GM12878 (cell line): ENCODE measurements around the gene GPR146. TPM values are rescaled to one million over a fixed set of nuclear protein-coding genes. Genes with fewer than 3 reads are reported as not detected.

Experiments
- ATAC-seq: fragments of 200-7000 bp; cut with Tn5 transposase; 3 replicates; pipeline ENCODE4 v1.9.1; 2020; ENCODE audit warnings: mild to moderate bottlenecking, moderate library complexity
- BruUV-seq: library from RNA; stranded (reverse); fragments of 400-500 nt; replicated peaks from 2 replicates; lab custom pipeline; 2021; lab: Mats Ljungman, UMichigan
- CTCF ChIA-PET: fragments of 300-600 bp; sonication (Branson Sonifier 250); formaldehyde crosslinking; extraction: SDS; loops from one replicate; lab custom pipeline; 2021; ENCODE audit warnings: inconsistent platforms; lab: Yijun Ruan, JAX
- POLR2A ChIA-PET: fragments of 350-600 bp; formaldehyde crosslinking; extraction: SDS; loops from one replicate; lab custom pipeline; 2021; ENCODE audit warnings: inconsistent platforms; lab: Charles Lee
- RAD21 ChIA-PET: fragments of 300-600 bp; sonication (Branson Sonifier 250); formaldehyde crosslinking; loops from one replicate; lab custom pipeline; 2023; ENCODE audit warnings: antibody characterized with exemption; ENCODE audit not compliant: unreplicated experiment; lab: Charles Lee
- SMC1A ChIA-PET: fragments of 300-600 bp; sonication (Branson Sonifier 250); formaldehyde crosslinking; loops from one replicate; lab custom pipeline; 2023; ENCODE audit not compliant: unreplicated experiment, uncharacterized antibody; lab: Charles Lee
- DNase-seq: peaks from one replicate; pipeline ENCODE4 v3.0.0-alpha.2; 2011; ENCODE audit warnings: low read depth, low spot score
- FAIRE-seq: peaks from 3 replicates; lab custom pipeline; 2011; peaks lifted over from hg19 to GRCh38; lab: Jason Lieb, UNC
- H2AFZ ChIP-seq: 2 replicates; pipeline ENCODE4 v1.6.0; 2011; ENCODE audit warnings: low read depth, low read length, control low read depth; ENCODE audit not compliant: control insufficient read depth
- H3K27ac ChIP-seq: 2 replicates; pipeline ENCODE4 v1.5.1; 2011; ENCODE audit warnings: control low read depth; ENCODE audit not compliant: control insufficient read depth, insufficient read depth
- H3K27me3 ChIP-seq, 2 experiments: replicated peaks in 1 of 2; 2 replicates each; pipeline versions ENCODE4 v1.6.0 to v1.6.1; 2011; ENCODE audit warnings: low read length in 1 of 2; ENCODE audit not compliant: control insufficient read depth in 2 of 2, insufficient read depth in 2 of 2
- H3K36me3 ChIP-seq, 2 experiments: 2 replicates each; pipeline ENCODE4 v1.5.1; 2011; ENCODE audit warnings: low read length in 1 of 2; ENCODE audit not compliant: control insufficient read depth in 2 of 2, insufficient read depth in 2 of 2
- H3K4me1 ChIP-seq: 2 replicates; pipeline ENCODE4 v1.6.1; 2011; ENCODE audit warnings: mild to moderate bottlenecking, low read length, moderate library complexity, mixed read lengths; ENCODE audit not compliant: control insufficient read depth, insufficient read depth
- H3K4me2 ChIP-seq: 2 replicates; pipeline ENCODE4 v1.6.0; 2011; ENCODE audit warnings: control low read depth; ENCODE audit not compliant: control insufficient read depth, insufficient read depth
- H3K4me3 ChIP-seq: fragments of 200-600 bp; sonication (generic); 2 replicates; pipeline ENCODE4 v1.5.1; 2016
- H3K79me2 ChIP-seq: 2 replicates; pipeline ENCODE4 v1.6.0; 2011; ENCODE audit warnings: low read length; ENCODE audit not compliant: control insufficient read depth, insufficient read depth
- H3K9ac ChIP-seq: 2 replicates; pipeline ENCODE4 v1.8.0; 2011; ENCODE audit warnings: low read length, control low read depth, mixed read lengths; ENCODE audit not compliant: control insufficient read depth, insufficient read depth
- H3K9me3 ChIP-seq: replicated peaks from 3 replicates; pipeline ENCODE4 v1.5.1; 2011; ENCODE audit warnings: mild to moderate bottlenecking, low read length; ENCODE audit not compliant: control insufficient read depth, insufficient read depth
- H4K20me1 ChIP-seq: 2 replicates; pipeline ENCODE4 v1.6.0; 2011; ENCODE audit not compliant: control insufficient read depth, insufficient read depth
- BHLHE40 ChIP-seq, 2 experiments: fragments of 450-650 bp in 1 of 2; IDR thresholded peaks; 2 replicates each; pipeline ENCODE4 v1.6.1; 2011 to 2017; ENCODE audit warnings: low read depth in 2 of 2, borderline replicate concordance in 1 of 2, improper control_type of control experiment in 1 of 2, low read length in 1 of 2, mild to moderate bottlenecking in 1 of 2
- MLLT1 ChIP-seq: fragments of 450-650 bp; IDR thresholded peaks from 2 replicates; pipeline ENCODE4 v1.6.1; 2016; ENCODE audit warnings: mild to moderate bottlenecking
- PAX5 ChIP-seq: IDR thresholded peaks from 2 replicates; pipeline ENCODE4 v1.6.1; 2011; ENCODE audit warnings: low read depth, low read length, borderline replicate concordance
- ZBED1 ChIP-seq: IDR thresholded peaks from 2 replicates; pipeline ENCODE4 v1.6.1; 2016; ENCODE audit warnings: borderline replicate concordance
- ZNF274 ChIP-seq: IDR thresholded peaks from one replicate; pipeline ENCODE4 v1.8.0; 2011; ENCODE audit not compliant: insufficient read length, insufficient read depth
- ZZZ3 ChIP-seq: IDR thresholded peaks from 2 replicates; pipeline ENCODE4 v1.6.1; 2011; ENCODE audit warnings: low read depth; ENCODE audit not compliant: control insufficient read depth, insufficient read length
- WGBS: methylation state at CpG from one replicate; pipeline ENCODE4 v1.1.6; 2016; ENCODE audit warnings: low lambda C conversion rate; ENCODE audit not compliant: insufficient replicate concordance, insufficient coverage; ENCODE audit errors: missing lambda C conversion rate; 5-methylcytosine and 5-hydroxymethylcytosine counted together
- in situ Hi-C: fragments of 300-500 bp; cut with MboI; formaldehyde crosslinking; loops from 9 replicates; pipeline ENCODE4 v1.14.3; 2018; ENCODE audit warnings: mixed read lengths
- intact Hi-C: fragments of 100-400 bp; cut with micrococcal nuclease; formaldehyde crosslinking; loops from one replicate; pipeline ENCODE4 v1.14.2; 2022; ENCODE audit not compliant: unreplicated experiment
- polyA plus RNA-seq, 11 experiments: library from polyadenylated mRNA; depleted of rRNA in 4 of 11; unstranded in 6 of 11; stranded (reverse) in 5 of 11; fragments of >200 nt; fragmentation: Nextera tagmentation in 4 of 11; fragmentation: Illumina TruSeq in 1 of 11; extraction: Ambion mirVana in 4 of 11; extraction: Trizol in 1 of 11; gene quantifications; 1 replicate in 1 of 11; 2 replicates in 10 of 11; pipeline versions ENCODE4 v1.2.1 to v1.2.3, GENCODE V29; 2011 to 2016; ENCODE audit warnings: inconsistent platforms in 2 of 11, missing spikeins in 2 of 11, low read depth in 1 of 11
- total RNA-seq, 4 experiments: library from RNA; depleted of rRNA in 3 of 4; stranded (reverse); fragments of >200 nt in 3 of 4; fragmentation: Illumina TruSeq in 1 of 4; extraction: Trizol in 1 of 4; gene quantifications; 2 replicates each; pipeline versions ENCODE4 v1.2.1 to v1.2.3, GENCODE V29; 2013 to 2021

Gene GPR146
- total and polyA plus RNA-seq, 10 of the 15 experiments (the other 5 are each of a cell fraction or from before 2014, with no cell fraction given) = 0.19 to 12.0 (median 0.54) TPM; not detected in 2

- H3K79me2 ChIP-seq = peaks cover 3% of the 10 kb centered on the region
- peak overlapping the region; percentile 78 for H3K9ac ChIP-seq
- H2AFZ ChIP-seq = no peak overlapping the region
- no peak overlapping the region for H3K4me3 ChIP-seq
- WGBS = 86% methylated on average over 11 of the region's 11 CpGs
- no peak overlapping the region; the same call in 1 of the 2 replicates for H3K27ac ChIP-seq
- ChIA-PET POLR2A (interaction anchor here (0.5 to 2.7 kb wide), 23 partner anchors 9 to 168 kb away, joined by 3 to 16 read pairs (median 5); partner anchors contain the start of genes COX19 and ZFAND2A), SMC1A (interaction anchor here (0.6 to 4.2 kb wide), 21 partner anchors 9 to 176 kb away, joined by 3 to 38 read pairs (median 6); a partner anchor contains a TSS)
- in situ Hi-C loops = no loop called here
- DNase-seq = no peak
- H3K36me3 ChIP-seq = peaks cover 0 to 4% of the 10 kb centered on the region in 2 experiments; a peak in 2 of 4 replicates
- ATAC-seq = no peak
- no peaks in the 10 kb centered on the region for H4K20me1 ChIP-seq
- no peak for FAIRE-seq
- H3K27me3 ChIP-seq = no peaks in the 10 kb centered on the region
- H3K4me1 ChIP-seq = peaks cover 12% of the 10 kb centered on the region
- intact Hi-C loops = loop anchor here (1.0 to 5.0 kb wide), 4 partner anchors 17 to 94 kb away; a partner anchor contains a TSS
- TF ChIP-seq ZNF274 (no peak), ZZZ3 (no peak), PAX5 (no peak), BHLHE40 (IDR thresholded peaks at IDR 0.05; ENCODE audit: borderline replicate concordance in 1 of 2, low read depth in 2 of 2, low read length in 1 of 2) (peak in 1 of 2 experiments; percentile 22; a peak in 1 of 4 replicates), ZBED1 (no peak), MLLT1 (peak; percentile 64; the same call in 1 of the 2 replicates)
- TF ChIP-seq, all 136 proteins: peak for 2
- 0 out of 2 replicates have a peak overlapping the region, but pooled peaks have one; percentile 33 for H3K4me2 ChIP-seq
- no TSS peak for BruUV-seq
- H3K9me3 ChIP-seq = no peaks in the 10 kb centered on the region
- ChIA-PET CTCF (interaction anchor here (0.6 to 5.7 kb wide), 31 partner anchors 10 to 113 kb away, joined by 3 to 77 read pairs (median 4); a partner anchor contains a TSS), RAD21 (interaction anchor here (0.6 to 3.7 kb wide), 29 partner anchors 9 to 741 kb away, joined by 3 to 41 read pairs (median 4); partner anchors contain the start of gene ZFAND2A)
Measured at GRCh38 chr7:1085910-1086421, 41.6 kb downstream of the GPR146 start.
